ENCODE results near the gene ARHGAP19.

GRCh38 chr10:97335188-97335619, 42.8 kb upstream of the ARHGAP19 start:
- TF ChIP-seq, protein P1, sequence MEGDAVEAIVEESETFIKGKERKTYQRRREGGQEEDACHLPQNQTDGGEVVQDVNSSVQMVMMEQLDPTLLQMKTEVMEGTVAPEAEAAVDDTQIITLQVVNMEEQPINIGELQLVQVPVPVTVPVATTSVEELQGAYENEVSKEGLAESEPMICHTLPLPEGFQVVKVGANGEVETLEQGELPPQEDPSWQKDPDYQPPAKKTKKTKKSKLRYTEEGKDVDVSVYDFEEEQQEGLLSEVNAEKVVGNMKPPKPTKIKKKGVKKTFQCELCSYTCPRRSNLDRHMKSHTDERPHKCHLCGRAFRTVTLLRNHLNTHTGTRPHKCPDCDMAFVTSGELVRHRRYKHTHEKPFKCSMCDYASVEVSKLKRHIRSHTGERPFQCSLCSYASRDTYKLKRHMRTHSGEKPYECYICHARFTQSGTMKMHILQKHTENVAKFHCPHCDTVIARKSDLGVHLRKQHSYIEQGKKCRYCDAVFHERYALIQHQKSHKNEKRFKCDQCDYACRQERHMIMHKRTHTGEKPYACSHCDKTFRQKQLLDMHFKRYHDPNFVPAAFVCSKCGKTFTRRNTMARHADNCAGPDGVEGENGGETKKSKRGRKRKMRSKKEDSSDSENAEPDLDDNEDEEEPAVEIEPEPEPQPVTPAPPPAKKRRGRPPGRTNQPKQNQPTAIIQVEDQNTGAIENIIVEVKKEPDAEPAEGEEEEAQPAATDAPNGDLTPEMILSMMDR (IDR thresholded peaks at IDR 0.05), result no peak
- no peak for TF ChIP-seq POLR2A (IDR thresholded peaks at IDR 0.05)
- TF ChIP-seq EP300 (IDR thresholded peaks at IDR 0.05), result no peak
- no peak for TF ChIP-seq POLR2AphosphoS5 (IDR thresholded peaks at IDR 0.05)
